GM12891 (cell line): Measurements from ENCODE around the gene RHBDD1.

Source experiments
- PAX5 ChIP-seq: IDR thresholded peaks from 2 replicates; pipeline ENCODE4 v1.6.1; 2011; ENCODE audit warnings: low read length, moderate library complexity, mild to moderate bottlenecking; ENCODE audit not compliant: insufficient read depth, severe bottlenecking
- POLR2A ChIP-seq: IDR thresholded peaks from 2 replicates; pipeline ENCODE4 v1.6.1; 2011; ENCODE audit warnings: low read depth, low read length, control low read depth
- POLR2AphosphoS5 ChIP-seq: IDR thresholded peaks from 2 replicates; pipeline ENCODE4 v1.6.1; 2011; ENCODE audit warnings: low read depth, low read length, control low read depth
- POU2F2 ChIP-seq: IDR thresholded peaks from 2 replicates; pipeline ENCODE4 v1.6.1; 2011; ENCODE audit warnings: low read depth, mild to moderate bottlenecking, control low read depth, low read length, moderate library complexity
- SPI1 ChIP-seq: IDR thresholded peaks from 2 replicates; pipeline ENCODE4 v1.6.1; 2011; ENCODE audit warnings: low read depth, low read length, control low read depth
- TAF1 ChIP-seq: IDR thresholded peaks from 2 replicates; pipeline ENCODE4 v1.6.1; 2011; ENCODE audit warnings: low read depth, low read length, control low read depth

- TF ChIP-seq TAF1 = no peak
- TF ChIP-seq POLR2A = no peak
- no peak for TF ChIP-seq POLR2AphosphoS5
- no peak for TF ChIP-seq SPI1
- TF ChIP-seq PAX5 = no peak
- no peak for TF ChIP-seq POU2F2
Observed at GRCh38 chr2:226934546-226935201, 98.8 kb downstream of the RHBDD1 start.
